ENCODE measurements around the gene MED12L.

MED12L gene

GRCh38 chr3:151299006-151299405, 213.5 kb downstream of the MED12L start:
- TF ChIP-seq CTCF (IDR thresholded peaks at IDR 0.05; ENCODE audit: low read depth, low read length) = no peak
- H3K4me3 ChIP-seq (ENCODE audit: low read depth, low read length) = no peak overlapping the region

DNA sequence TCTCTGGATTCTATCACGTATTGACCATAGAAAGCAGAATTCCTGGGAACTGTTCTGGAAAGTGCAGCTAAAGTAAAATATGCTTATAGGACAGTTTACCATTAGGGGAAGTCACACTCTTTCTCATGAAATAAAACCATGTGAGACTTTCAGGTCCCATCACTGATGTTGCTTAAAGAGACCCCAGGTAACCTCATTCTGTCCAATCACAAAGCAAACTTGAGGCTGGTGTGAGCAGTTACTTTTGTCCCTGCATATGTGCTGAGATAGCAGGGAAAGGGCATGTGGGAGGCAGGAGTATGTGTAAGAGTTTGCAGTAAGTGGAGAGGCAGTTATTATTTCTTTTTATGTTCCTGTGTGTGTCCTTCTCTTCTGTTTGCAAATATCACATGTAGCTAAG, 215.1 kb downstream of the MED12L start:
- no peak for TF ChIP-seq CTCF (IDR thresholded peaks at IDR 0.05; ENCODE audit: low read depth, low read length)
- no peak overlapping the region for H3K4me3 ChIP-seq (ENCODE audit: low read depth, low read length)

GRCh38 chr3:151301787-151302186, 216.3 kb downstream of the MED12L start:
- no peak overlapping the region for H3K4me3 ChIP-seq (ENCODE audit: low read depth, low read length)
- TF ChIP-seq CTCF (IDR thresholded peaks at IDR 0.05; ENCODE audit: low read depth, low read length) = no peak

DNA sequence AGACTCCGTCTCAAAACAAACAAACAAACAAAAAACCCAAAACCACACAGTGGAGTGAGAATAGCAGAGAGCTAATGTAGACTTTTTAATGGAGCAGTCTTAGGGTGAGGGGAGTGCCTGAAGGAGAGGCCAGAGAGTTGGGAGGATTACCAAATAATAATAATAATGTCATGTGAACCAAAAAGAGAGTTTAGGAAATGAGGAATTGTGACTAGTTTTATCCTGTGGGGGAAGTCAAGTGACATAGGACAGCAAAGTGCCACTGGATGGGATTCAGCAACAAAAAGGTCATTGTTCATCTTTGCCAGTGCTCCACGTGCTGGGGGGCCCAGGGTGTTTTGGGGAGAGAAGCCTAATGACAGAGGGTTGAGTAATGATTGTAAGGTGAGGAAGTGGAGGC, 218.3 kb downstream of the MED12L start:
- TF ChIP-seq CTCF (IDR thresholded peaks at IDR 0.05; ENCODE audit: low read depth, low read length) = no peak
- H3K4me3 ChIP-seq (ENCODE audit: low read depth, low read length) = no peak overlapping the region

DNA sequence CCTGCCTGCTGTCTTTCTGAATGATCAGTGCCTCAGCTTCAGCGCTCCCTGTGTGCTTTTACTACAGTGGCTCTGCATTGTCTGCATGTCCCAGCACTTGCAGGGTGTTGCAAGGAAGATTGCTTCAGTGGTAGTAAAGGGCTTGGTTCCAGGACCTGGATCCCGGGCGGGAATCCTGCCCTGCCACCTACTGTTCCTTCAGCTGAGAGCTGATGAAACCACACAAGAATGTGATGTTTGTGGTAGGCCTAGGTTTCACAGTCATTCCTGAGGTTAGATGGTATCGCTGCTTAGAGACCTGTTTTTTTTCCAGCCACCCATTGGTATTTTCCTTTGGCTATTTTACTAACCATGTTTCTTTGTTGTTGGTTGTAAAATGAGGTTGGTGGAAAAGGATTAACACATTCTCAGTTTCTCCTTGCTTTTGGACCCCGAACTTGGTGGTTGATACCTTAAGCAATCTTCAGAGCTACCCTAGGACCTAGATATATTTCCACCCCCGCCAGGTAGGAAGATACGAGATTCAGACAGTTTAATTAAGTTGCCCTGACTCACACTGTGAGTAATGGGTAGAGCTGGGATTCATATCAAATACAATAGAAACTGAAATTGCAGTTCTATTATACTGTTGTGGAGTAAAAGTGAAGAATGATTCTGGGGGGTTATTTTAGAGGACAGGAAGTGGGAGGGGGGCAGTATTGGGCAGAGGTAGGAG, 219.8 kb downstream of the MED12L start:
- TF ChIP-seq CTCF (IDR thresholded peaks at IDR 0.05; ENCODE audit: low read depth, low read length) = no peak
- H3K4me3 ChIP-seq (ENCODE audit: low read depth, low read length) = no peak overlapping the region

DNA sequence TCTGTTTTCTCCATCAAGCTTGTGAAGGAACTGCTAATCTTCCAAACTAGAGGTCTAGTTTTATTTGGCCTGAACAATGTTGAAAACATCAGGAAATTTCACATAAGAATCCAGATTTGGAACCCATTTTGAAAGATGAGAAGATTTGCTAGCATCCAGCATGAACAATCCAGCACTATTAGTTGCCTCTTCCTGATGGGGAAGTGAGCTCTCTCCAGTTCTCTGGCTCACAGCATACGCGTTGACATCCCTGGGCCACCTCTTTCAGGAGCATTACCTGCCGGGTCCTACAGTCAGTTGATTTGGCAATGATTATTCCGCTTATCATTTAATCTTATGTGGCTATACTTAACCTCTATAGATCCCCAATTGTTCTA, 220.3 kb downstream of the MED12L start:
- no peak for TF ChIP-seq CTCF (IDR thresholded peaks at IDR 0.05; ENCODE audit: low read depth, low read length)
- H3K4me3 ChIP-seq (ENCODE audit: low read depth, low read length) = no peak overlapping the region

- no peak for TF ChIP-seq CTCF (IDR thresholded peaks at IDR 0.05; ENCODE audit: low read depth, low read length)
- H3K4me3 ChIP-seq (ENCODE audit: low read depth, low read length) = no peak overlapping the region
Observed at GRCh38 chr3:151306168-151306810, 220.8 kb downstream of the MED12L start.
